ENCODE data around the gene APMAP.
A peak's percentile ranks its signal among the peaks of the same experiment; 100 is the strongest.

Gene APMAP

GRCh38 chr20:24985802-24986201 is 6.7 kb downstream of the APMAP start:
- no peak for FAIRE-seq

DNA sequence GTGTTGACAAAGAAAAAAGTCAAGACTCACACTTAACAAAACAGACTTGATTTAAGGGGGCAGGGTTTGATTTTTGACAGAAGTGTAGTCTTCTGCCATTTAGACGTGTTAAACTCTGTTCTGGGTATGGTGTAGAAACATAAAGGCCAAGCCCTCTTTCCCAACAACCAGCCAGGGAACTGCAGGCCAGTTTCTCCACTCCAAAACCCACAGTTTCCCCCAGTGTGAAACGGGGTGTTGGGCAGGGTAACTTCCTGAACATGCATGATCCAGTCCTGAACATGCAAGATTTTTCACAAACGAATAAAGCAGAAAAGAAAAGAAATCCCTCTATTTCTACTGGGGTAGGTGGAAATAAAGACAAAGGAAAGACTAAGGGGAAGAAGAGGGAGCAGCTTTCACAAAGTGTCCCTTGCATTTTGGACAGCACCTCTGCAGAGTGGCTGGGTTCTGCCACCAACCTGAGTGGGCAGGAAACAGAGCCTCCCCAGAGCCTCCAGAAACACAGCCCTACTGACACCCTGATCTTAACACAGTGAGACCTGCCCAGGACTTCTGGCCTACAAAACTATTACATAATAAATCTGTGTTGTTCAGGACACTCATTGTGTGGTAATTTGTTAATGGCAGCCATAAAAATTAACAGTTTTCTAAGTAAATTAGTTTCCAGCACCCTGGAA is 7.5 kb downstream of the APMAP start:
- no peak for FAIRE-seq

- FAIRE-seq, result no peak
Measured at GRCh38 chr20:24983896-24984295, 8.7 kb downstream of the APMAP start.

GRCh38 chr20:24981790-24982189 is 10.8 kb downstream of the APMAP start:
- no peak for FAIRE-seq

DNA sequence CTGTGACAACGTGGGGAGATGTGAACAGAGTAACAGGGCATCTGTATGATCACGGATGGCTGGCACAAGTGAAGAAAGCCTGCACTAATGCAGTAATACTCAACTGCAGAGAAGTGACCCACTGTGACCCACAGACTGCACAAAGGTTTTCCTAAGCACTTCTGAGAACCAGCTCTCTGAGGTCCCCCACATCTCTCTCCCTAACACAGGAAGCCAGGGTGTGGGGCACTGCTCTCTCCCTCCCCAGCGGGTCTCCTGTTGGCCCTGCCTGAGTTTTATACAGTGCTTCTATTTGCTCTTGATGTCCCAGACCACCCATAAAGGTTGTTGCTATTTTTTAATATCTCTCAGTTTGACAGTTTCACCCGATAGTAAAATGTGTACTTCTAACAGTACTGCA is 11.3 kb downstream of the APMAP start:
- FAIRE-seq, result no peak

DNA sequence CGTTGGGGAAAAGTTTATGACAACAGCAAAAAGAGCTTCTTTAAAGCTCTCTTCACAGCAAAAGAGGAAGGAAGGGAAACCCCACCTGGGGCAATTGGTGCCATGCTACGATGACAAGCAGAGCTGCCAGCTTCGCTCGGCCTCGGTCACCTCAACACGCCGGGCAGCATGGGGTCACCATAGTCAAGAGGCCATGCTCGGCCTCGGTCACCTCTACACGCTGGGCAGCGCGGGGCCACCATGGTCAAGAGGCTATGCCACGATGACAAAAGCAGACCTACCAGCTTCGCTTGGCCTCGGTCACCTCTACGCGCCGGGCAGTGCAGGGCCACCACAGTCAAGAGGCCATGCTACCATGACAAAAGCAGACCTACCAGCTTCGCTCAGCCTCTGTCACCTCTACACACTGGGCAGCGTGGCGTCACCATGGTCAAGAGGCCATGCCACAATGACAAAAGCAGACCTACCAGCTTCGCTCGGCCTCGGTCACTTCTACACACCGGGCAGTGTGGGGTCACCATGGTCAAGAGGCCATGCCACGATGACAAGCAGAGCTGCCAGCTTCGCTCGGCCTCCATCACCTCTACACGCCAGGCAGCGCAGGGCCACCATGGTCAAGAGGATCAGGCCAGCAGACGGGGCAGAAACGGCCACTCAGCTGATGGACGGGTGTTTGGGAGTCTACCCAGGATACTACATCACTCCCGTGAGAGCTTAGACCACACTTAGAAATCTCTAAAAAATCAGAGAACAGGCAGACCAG is 12.1 kb downstream of the APMAP start:
- FAIRE-seq, result no peak

DNA sequence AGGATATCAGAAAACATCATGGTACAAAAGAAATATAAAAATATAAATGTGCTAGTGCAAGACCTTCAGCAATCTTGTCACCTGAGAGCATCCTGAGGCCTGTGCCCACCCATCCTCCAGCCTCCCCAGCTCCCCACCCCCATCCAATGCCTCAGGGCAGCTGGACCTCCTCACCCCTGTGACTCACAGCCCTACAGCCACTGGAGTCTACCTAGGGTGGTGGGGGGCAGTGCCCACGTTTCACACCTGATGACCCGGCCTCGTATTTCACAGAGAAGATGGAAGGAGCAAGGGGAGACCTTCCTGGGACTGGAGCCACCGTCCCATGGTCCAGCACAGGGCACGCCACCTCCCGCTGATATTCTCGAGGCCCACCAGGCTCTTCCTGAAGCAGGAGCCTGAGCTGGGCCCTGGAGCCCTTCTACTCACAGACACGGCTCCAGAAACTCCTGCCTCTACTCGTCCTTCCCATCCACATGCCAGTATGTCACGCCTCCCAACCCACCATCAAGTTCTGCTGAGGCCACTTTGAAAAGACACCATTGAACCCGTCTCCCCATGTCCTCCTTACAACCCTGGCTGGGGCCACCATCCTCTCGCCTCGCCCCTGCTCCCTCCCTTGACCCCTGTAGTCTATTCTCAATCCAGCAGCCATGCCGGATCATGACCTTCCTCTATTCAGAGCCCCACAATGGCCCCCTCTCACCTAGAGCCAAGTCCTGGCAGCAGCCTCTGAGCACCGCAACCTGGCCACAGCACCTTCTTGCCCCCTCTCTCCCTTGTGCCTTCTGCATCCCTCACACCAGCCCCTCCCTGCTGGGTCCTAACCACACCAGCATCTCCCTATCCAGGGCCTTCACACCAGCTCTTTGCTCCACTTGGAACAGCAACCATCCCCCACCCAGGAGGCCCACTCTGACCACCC is 13.3 kb downstream of the APMAP start:
- FAIRE-seq, result no peak

DNA sequence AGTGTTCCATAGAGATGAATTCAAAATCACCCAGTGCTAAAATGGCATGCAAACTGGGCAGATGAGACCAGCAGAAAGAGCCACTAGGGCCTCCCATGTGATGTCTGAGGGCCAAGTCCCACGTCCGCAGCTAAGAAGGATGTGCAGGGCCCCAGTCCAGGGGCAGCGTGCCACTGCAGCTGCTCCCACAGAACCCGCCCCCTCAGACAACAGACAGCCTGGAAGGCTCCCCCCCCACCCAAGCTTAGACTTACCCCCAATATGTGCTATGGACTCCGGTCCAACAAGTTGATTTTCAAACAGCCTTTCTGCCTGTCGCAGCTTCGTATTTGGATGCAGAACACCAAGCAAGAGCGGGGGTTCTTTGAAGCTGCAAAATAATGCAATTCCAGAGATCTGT is 14.0 kb downstream of the APMAP start:
- no peak for FAIRE-seq

GRCh38 chr20:24977797-24978196 is 14.8 kb downstream of the APMAP start:
- no peak for FAIRE-seq

GRCh38 chr20:24977336-24977735 is 15.2 kb downstream of the APMAP start:
- FAIRE-seq, result no peak

DNA sequence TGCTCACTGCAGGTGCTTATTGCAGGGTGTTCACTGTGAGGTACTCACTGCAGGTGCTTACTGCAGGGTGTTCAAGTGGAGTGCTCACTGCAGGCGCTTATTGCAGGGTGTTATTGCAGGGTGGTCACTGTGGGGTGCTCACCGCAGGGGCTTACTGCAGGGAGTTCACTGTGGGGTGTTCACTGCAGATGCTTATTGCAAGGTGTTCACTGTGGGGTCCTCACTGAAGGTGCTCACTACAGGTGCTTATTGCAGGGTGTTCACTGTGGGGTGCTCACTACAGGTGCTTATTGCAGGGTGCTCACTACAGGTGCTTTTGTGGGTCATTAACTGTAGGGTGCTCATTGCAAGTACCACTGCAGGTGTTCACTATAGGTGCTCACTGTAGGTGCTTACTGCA is 20.2 kb downstream of the APMAP start:
- FAIRE-seq, result no peak

DNA sequence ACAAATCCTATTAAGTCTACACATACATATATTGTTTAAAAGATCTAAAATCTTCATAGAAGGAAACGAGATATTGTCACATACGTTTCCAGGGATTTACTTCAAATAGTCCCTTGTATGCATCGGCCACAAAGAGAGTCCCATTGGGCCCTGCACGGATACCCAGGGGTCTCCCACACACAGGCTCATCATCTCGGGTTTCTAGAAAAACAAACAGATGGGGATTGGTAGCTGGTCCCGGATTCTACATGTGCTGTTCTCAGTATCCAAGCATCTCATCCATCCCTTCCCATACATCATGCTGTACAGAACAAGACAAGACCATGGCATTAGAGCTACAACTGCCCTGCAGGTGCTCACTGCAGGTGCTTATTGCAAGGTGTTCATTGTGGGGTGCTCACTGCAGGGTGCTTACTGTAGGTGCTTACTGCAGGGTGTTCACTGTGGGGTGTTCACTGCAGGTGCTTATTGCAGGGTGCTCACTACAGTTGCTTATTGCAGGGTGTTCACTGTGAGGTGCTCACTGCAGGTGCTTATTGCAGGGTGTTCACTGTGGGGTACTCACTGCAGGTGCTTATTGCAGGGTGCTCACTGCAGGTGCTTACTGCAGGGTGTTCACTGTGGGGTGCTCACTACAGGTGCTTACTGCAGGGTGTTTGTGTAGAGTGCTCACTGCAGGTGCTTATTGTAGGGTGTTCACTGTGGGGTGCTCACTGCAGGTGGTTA is 21.0 kb downstream of the APMAP start:
- FAIRE-seq, result no peak

- no peak for FAIRE-seq
Measured at GRCh38 chr20:24970754-24971153, 21.8 kb downstream of the APMAP start.

GRCh38 chr20:24970030-24970553 is 22.5 kb downstream of the APMAP start:
- no peak for FAIRE-seq

- FAIRE-seq, result no peak
Measured at GRCh38 chr20:24969186-24970029, 23.1 kb downstream of the APMAP start.

- FAIRE-seq, result no peak
Measured at GRCh38 chr20:24968278-24968800, 24.2 kb downstream of the APMAP start.

- no peak for FAIRE-seq
Measured at GRCh38 chr20:24966317-24967012, 26.1 kb downstream of the APMAP start.

DNA sequence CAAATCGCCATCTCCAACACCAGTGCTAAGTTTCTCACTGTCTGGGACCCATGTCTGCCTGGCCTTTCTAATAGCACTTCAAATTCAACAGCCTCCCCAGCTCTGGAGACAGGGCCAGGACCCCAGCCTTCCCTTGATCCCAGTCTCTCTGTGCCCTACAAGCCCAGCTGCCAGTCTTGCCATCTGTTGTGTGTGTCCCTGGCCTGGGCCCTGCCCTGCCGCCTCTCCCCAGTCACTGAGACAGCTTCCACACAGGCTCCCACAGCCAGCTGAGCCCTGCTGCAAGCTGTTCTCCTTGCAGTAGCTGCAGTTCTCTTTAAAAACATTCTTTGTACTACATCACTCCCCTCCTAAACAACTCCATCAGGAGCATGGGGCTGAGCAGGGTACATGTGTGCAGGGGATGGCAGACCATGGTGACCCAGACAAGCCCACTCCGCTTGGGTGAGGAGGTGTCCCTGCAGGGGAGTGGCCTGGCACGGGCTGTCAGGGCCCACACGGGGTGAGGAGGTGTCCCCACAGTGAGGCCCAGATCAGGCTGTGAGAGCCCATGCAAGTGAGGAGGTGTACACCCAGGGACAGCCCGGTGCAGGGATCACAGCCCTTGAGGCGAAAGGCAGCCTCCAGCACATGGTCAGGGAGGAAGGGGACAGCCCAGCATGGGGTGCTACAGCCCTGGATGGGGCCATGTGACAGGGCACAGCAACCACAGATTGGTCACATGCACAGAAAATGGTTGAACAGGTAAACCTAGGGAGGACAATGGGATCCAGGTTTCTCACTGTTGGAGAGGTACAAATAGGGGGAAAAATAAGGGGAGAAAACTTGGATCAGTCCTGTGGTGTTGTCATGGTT is 27.3 kb downstream of the APMAP start:
- FAIRE-seq, result no peak

GRCh38 chr20:24964506-24964840 is 28.1 kb downstream of the APMAP start:
- FAIRE-seq, result peak; percentile 93
